H9 (cell line): ENCODE results near the gene LCN2. TPM values are rescaled to one million over a fixed set of nuclear protein-coding genes. Genes with fewer than 3 reads are reported as not detected.

ENCODE experiments used
- DNase-seq: peaks from one replicate; pipeline ENCODE4 v3.0.0-alpha.2; 2017
- H2AFZ ChIP-seq: one replicate; pipeline ENCODE4 v1.6.1; 2013; ENCODE audit warnings: mild to moderate bottlenecking, low read length, control low read depth, moderate library complexity
- H2AK5ac ChIP-seq: 2 replicates; pipeline ENCODE4 v1.6.1; 2013; ENCODE audit warnings: low read length, control low read depth, mixed read lengths; ENCODE audit not compliant: insufficient read length
- H2BK120ac ChIP-seq: one replicate; pipeline ENCODE4 v1.6.1; 2013; ENCODE audit warnings: low read depth, mild to moderate bottlenecking, low read length, control low read depth, inconsistent platforms; ENCODE audit not compliant: poor library complexity, severe bottlenecking
- H2BK12ac ChIP-seq: 2 replicates; pipeline ENCODE4 v1.6.1; 2013; ENCODE audit warnings: low read length, control low read depth, mixed read lengths, low read depth; ENCODE audit not compliant: insufficient read length
- H2BK15ac ChIP-seq: 2 replicates; pipeline ENCODE4 v1.6.1; 2013; ENCODE audit warnings: low read depth, low read length, control low read depth
- H2BK20ac ChIP-seq: one replicate; pipeline ENCODE4 v1.6.1; 2013; ENCODE audit warnings: low read depth, mild to moderate bottlenecking, low read length, control low read depth, inconsistent platforms; ENCODE audit not compliant: poor library complexity, severe bottlenecking
- H2BK5ac ChIP-seq: 2 replicates; pipeline ENCODE4 v1.6.1; 2013; ENCODE audit warnings: low read length, control low read depth, mixed read lengths; ENCODE audit not compliant: insufficient read length
- H3K14ac ChIP-seq: 2 replicates; pipeline ENCODE4 v1.6.1; 2013; ENCODE audit warnings: low read length, control low read depth; ENCODE audit not compliant: insufficient read depth
- H3K18ac ChIP-seq: 2 replicates; pipeline ENCODE4 v1.6.1; 2013; ENCODE audit warnings: low read depth, mild to moderate bottlenecking, mixed read lengths, low read length, control low read depth; ENCODE audit not compliant: insufficient read length
- H3K23ac ChIP-seq: 2 replicates; pipeline ENCODE4 v1.6.1; 2013; ENCODE audit warnings: low read length, control low read depth, mixed read lengths, low read depth; ENCODE audit not compliant: insufficient read length
- H3K23me2 ChIP-seq: 2 replicates; pipeline ENCODE4 v1.6.1; 2013; ENCODE audit warnings: low read depth, mild to moderate bottlenecking, mixed read lengths, low read length, control low read depth; ENCODE audit not compliant: insufficient read length, poor library complexity, severe bottlenecking
- H3K27ac ChIP-seq: 2 replicates; pipeline ENCODE4 v1.5.1; 2013; ENCODE audit warnings: low read length, control low read depth, mixed read lengths, low read depth; ENCODE audit not compliant: insufficient read length
- H3K27me3 ChIP-seq: 2 replicates; pipeline ENCODE4 v1.6.1; 2013; ENCODE audit warnings: low read length, control low read depth, inconsistent platforms; ENCODE audit not compliant: insufficient read depth
- H3K4ac ChIP-seq: 2 replicates; pipeline ENCODE4 v1.6.1; 2013; ENCODE audit warnings: low read depth, mild to moderate bottlenecking, control low read depth, inconsistent platforms, low read length, moderate library complexity
- H3K4me1 ChIP-seq: 2 replicates; pipeline ENCODE4 v1.6.1; 2013; ENCODE audit warnings: low read length, control low read depth, inconsistent platforms; ENCODE audit not compliant: insufficient read depth
- H3K4me2 ChIP-seq: 2 replicates; pipeline ENCODE4 v1.6.1; 2013; ENCODE audit warnings: low read length, control low read depth, mixed read lengths; ENCODE audit not compliant: insufficient read length, insufficient read depth
- H3K56ac ChIP-seq: 2 replicates; pipeline ENCODE4 v1.6.1; 2013; ENCODE audit warnings: low read depth, mild to moderate bottlenecking, mixed read lengths, low read length, control low read depth; ENCODE audit not compliant: insufficient read length
- H3K79me1 ChIP-seq: 2 replicates; pipeline ENCODE4 v1.6.1; 2013; ENCODE audit warnings: low read depth, mild to moderate bottlenecking, moderate library complexity, low read length, control low read depth, inconsistent platforms; ENCODE audit not compliant: insufficient read depth, poor library complexity, severe bottlenecking
- H3K79me2 ChIP-seq: 2 replicates; pipeline ENCODE4 v1.6.1; 2013; ENCODE audit warnings: low read length, control low read depth, inconsistent platforms; ENCODE audit not compliant: insufficient read depth
- H3K9ac ChIP-seq: 2 replicates; pipeline ENCODE4 v1.6.1; 2013; ENCODE audit warnings: low read length, control low read depth, mixed read lengths; ENCODE audit not compliant: insufficient read length; ENCODE audit errors: extremely low read depth
- H3K9me3 ChIP-seq: one replicate; pipeline ENCODE4 v1.6.1; 2013; ENCODE audit warnings: low read depth, low read length, inconsistent platforms; ENCODE audit not compliant: control insufficient read depth
- H3T11ph ChIP-seq: one replicate; pipeline ENCODE4 v1.6.1; 2013; ENCODE audit warnings: mild to moderate bottlenecking, low read length, control low read depth, inconsistent platforms
- H4K20me1 ChIP-seq: one replicate; pipeline ENCODE4 v1.6.1; 2013; ENCODE audit not compliant: control insufficient read depth, insufficient read length, insufficient read depth
- H4K5ac ChIP-seq: 2 replicates; pipeline ENCODE4 v1.6.1; 2013; ENCODE audit warnings: low read depth, mild to moderate bottlenecking, mixed read lengths, low read length, control low read depth; ENCODE audit not compliant: insufficient read length
- H4K8ac ChIP-seq: replicated peaks from 2 replicates; pipeline ENCODE4 v1.6.1; 2013; ENCODE audit warnings: low read length, control low read depth, mixed read lengths, low read depth; ENCODE audit not compliant: insufficient read length
- H4K91ac ChIP-seq: 2 replicates; pipeline ENCODE4 v1.6.1; 2013; ENCODE audit warnings: low read depth, mild to moderate bottlenecking, moderate library complexity, mixed read lengths, low read length, control low read depth; ENCODE audit not compliant: insufficient read length
- H3K27ac Mint-ChIP-seq, 3 experiments: 2 replicates in 2 of 3; 3 replicates in 1 of 3; pipeline ENCODE4 v1.8.0; 2020 to 2021; ENCODE audit warnings: mixed read lengths in 3 of 3, mild to moderate bottlenecking in 1 of 3, moderate library complexity in 1 of 3
- H3K27me3 Mint-ChIP-seq: 2 replicates; pipeline ENCODE4 v1.8.0; 2021; ENCODE audit warnings: low read depth, mild to moderate bottlenecking, moderate library complexity, mixed read lengths
- H3K36me3 Mint-ChIP-seq, 3 experiments: 2 replicates in 2 of 3; 3 replicates in 1 of 3; pipeline ENCODE4 v1.8.0; 2020 to 2021; ENCODE audit warnings: low read depth in 3 of 3, mixed read lengths in 3 of 3; ENCODE audit not compliant: insufficient read depth in 1 of 3
- H3K4me1 Mint-ChIP-seq, 2 experiments: 2 replicates each; pipeline ENCODE4 v1.8.0; 2020; ENCODE audit warnings: mixed read lengths in 2 of 2
- H3K4me3 Mint-ChIP-seq, 2 experiments: 2 replicates in 1 of 2; 3 replicates in 1 of 2; pipeline ENCODE4 v1.8.0; 2020 to 2021; ENCODE audit warnings: mild to moderate bottlenecking in 2 of 2, mixed read lengths in 2 of 2, moderate library complexity in 1 of 2
- H3K9me3 Mint-ChIP-seq, 2 experiments: 2 replicates in 1 of 2; 3 replicates in 1 of 2; pipeline ENCODE4 v1.8.0; 2020; ENCODE audit warnings: mild to moderate bottlenecking in 2 of 2, mixed read lengths in 2 of 2, moderate library complexity in 1 of 2
- WGBS: extraction: QIAGEN DNeasy Blood & Tissue Kit; methylation state at CpG from one replicate; pipeline ENCODE4 v1.1.7; 2013; ENCODE audit warnings: missing lambda C conversion rate, low lambda C conversion rate, mixed read lengths; ENCODE audit not compliant: insufficient read length; ENCODE audit errors: extremely low coverage; 5-methylcytosine and 5-hydroxymethylcytosine counted together
- total RNA-seq: library from RNA; stranded (reverse); gene quantifications from 2 replicates; pipeline ENCODE4 v1.2.1, GENCODE V29; 2021
- TF ChIP-seq, protein P1 (sequence below): fragments of 200-600 bp; sonication (generic); conservative IDR thresholded peaks from 3 replicates; pipeline ENCODE4 v1.8.0; 2021; ENCODE audit warnings: antibody characterized with exemption, mild to moderate bottlenecking

Gene LCN2
- total RNA-seq, 1 experiment from 2014 or later, result not detected

- no peak overlapping the region for H3K27ac Mint-ChIP-seq
- H3K18ac ChIP-seq, result no peak overlapping the region
- H3K9ac ChIP-seq, result no peak overlapping the region
- H3K4me2 ChIP-seq, result no peak overlapping the region
- peaks cover 9 to 14% of the 10 kb centered on the region in 2 experiments for H3K4me1 Mint-ChIP-seq
- no peaks in the 10 kb centered on the region for H3K79me1 ChIP-seq
- H3K27me3 Mint-ChIP-seq, result no peaks in the 10 kb centered on the region
- no peak overlapping the region for H2BK12ac ChIP-seq
- no peak overlapping the region for H2AK5ac ChIP-seq
- H3K4ac ChIP-seq, result no peak overlapping the region
- H3K36me3 Mint-ChIP-seq, result peaks cover 20 to 49% (median 38%) of the 10 kb centered on the region in 3 experiments
- H4K91ac ChIP-seq, result no peak overlapping the region
- no peak overlapping the region for H2BK15ac ChIP-seq
- no peaks in the 10 kb centered on the region for H3K9me3 ChIP-seq
- no peak overlapping the region for H2AFZ ChIP-seq
- no peak overlapping the region for H3K14ac ChIP-seq
- H2BK5ac ChIP-seq, result no peak overlapping the region
- H3K23me2 ChIP-seq, result peaks cover 11% of the 10 kb centered on the region
- TF ChIP-seq, protein P1, sequence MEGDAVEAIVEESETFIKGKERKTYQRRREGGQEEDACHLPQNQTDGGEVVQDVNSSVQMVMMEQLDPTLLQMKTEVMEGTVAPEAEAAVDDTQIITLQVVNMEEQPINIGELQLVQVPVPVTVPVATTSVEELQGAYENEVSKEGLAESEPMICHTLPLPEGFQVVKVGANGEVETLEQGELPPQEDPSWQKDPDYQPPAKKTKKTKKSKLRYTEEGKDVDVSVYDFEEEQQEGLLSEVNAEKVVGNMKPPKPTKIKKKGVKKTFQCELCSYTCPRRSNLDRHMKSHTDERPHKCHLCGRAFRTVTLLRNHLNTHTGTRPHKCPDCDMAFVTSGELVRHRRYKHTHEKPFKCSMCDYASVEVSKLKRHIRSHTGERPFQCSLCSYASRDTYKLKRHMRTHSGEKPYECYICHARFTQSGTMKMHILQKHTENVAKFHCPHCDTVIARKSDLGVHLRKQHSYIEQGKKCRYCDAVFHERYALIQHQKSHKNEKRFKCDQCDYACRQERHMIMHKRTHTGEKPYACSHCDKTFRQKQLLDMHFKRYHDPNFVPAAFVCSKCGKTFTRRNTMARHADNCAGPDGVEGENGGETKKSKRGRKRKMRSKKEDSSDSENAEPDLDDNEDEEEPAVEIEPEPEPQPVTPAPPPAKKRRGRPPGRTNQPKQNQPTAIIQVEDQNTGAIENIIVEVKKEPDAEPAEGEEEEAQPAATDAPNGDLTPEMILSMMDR, result no peak
- no peak overlapping the region for H2BK120ac ChIP-seq
- DNase-seq, result no peak
- H3K23ac ChIP-seq, result no peak overlapping the region
- no peak overlapping the region for H4K8ac ChIP-seq
- no peaks in the 10 kb centered on the region for H3K79me2 ChIP-seq
- no peaks in the 10 kb centered on the region for H3K9me3 Mint-ChIP-seq
- H2BK20ac ChIP-seq, result no peak overlapping the region
- no peaks in the 10 kb centered on the region for H4K20me1 ChIP-seq
- no peak overlapping the region for H4K5ac ChIP-seq
- no peak overlapping the region for H3K4me3 Mint-ChIP-seq
- no peak overlapping the region for H3K27ac ChIP-seq
- no peaks in the 10 kb centered on the region for H3K27me3 ChIP-seq
- no peaks in the 10 kb centered on the region for H3K4me1 ChIP-seq
- no peak overlapping the region for H3T11ph ChIP-seq
- no peak overlapping the region for H3K56ac ChIP-seq
- WGBS, result no CpG with 5 or more reads among the region's 1 CpG
Observed at GRCh38 chr9:128188209-128188608, 39.0 kb downstream of the LCN2 start.
